GM23248 (cell line): Measurements from ENCODE around the gene CCNB2.

Source experiments
- EZH2 ChIP-seq: fragments of 200-600 bp; sonication (generic); IDR thresholded peaks from 2 replicates; pipeline ENCODE4 v1.6.1; 2018; ENCODE audit warnings: antibody characterized with exemption, mild to moderate bottlenecking; ENCODE audit not compliant: insufficient read depth, poor library complexity, severe bottlenecking
- EZH2phosphoT487 ChIP-seq: fragments of 200-600 bp; sonication (generic); IDR thresholded peaks from 2 replicates; pipeline ENCODE4 v1.6.1; 2018; ENCODE audit warnings: antibody characterized with exemption, moderate library complexity, mild to moderate bottlenecking, low read depth; ENCODE audit not compliant: insufficient read depth

GRCh38 chr15:59074607-59075006 is 30.3 kb upstream of the CCNB2 start:
- TF ChIP-seq EZH2phosphoT487 (no peak), EZH2 (no peak)
